ENCODE data around the gene RAPGEF4. TPM values are rescaled to one million over a fixed set of nuclear protein-coding genes. Genes with fewer than 3 reads are reported as not detected.
A peak's percentile ranks its signal among the peaks of the same experiment; 100 is the strongest.

Gene RAPGEF4
- total RNA-seq, 4 donors from 2014 or later = 2.8 to 73.4 (median 6.9) TPM

DNA sequence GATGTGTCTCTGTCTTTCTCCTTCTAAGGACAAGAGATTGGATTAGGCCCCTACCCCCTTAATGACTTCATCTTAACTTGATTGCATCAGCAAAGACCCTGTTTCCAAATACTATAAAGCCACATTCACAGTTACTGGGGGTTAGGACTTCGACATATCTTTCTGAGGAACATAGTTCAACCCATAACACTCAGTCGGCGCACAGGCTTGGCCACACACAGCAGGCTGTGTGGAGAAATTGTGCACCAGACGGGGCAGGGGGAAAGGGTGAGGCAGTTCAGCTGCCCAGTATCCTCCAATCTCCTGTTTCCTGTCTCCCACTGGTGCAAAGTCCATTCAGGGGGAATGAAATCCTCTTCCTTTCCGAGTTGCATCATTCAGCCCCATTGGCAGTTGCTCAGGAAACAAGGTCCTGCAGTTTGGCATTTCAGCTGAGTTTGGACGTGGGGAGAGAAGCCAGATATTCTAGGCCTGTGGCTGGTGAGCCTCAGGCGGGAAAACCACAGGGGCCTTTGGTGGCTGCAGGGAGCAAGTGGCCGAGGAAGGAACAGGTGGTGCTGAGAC is 9.4 kb upstream of the RAPGEF4 start:
- Histone ChIP-seq H3K27ac (no peak overlapping the region), H3K27me3 (no peaks in the 10 kb centered on the region), H3K9me3 (no peaks in the 10 kb centered on the region), H3K4me1 (peaks cover 0 to 4% (median 0%) of the 10 kb centered on the region in 4 donors), H3K4me3 (no peak overlapping the region), H3K36me3 (no peaks in the 10 kb centered on the region)
- no peak for DNase-seq
- no peak for TF ChIP-seq CTCF (IDR thresholded peaks at IDR 0.05)
- no peak for TF ChIP-seq POLR2A (IDR thresholded peaks at IDR 0.05)

GRCh38 chr2:172730411-172730810 is 5.2 kb upstream of the RAPGEF4 start:
- no peaks in the 10 kb centered on the region for H3K9me3 ChIP-seq
- H3K36me3 ChIP-seq = no peaks in the 10 kb centered on the region
- peaks cover 0 to 10% (median under 1%) of the 10 kb centered on the region in 4 donors for H3K4me1 ChIP-seq
- TF ChIP-seq POLR2A (IDR thresholded peaks at IDR 0.05) (no peak), CTCF (IDR thresholded peaks at IDR 0.05) (no peak)
- peaks cover 0 to 16% of the 10 kb centered on the region in 2 donors for H3K27me3 ChIP-seq
- no peak overlapping the region for H3K27ac ChIP-seq
- no peak for DNase-seq
- no peak overlapping the region for H3K4me3 ChIP-seq

DNA sequence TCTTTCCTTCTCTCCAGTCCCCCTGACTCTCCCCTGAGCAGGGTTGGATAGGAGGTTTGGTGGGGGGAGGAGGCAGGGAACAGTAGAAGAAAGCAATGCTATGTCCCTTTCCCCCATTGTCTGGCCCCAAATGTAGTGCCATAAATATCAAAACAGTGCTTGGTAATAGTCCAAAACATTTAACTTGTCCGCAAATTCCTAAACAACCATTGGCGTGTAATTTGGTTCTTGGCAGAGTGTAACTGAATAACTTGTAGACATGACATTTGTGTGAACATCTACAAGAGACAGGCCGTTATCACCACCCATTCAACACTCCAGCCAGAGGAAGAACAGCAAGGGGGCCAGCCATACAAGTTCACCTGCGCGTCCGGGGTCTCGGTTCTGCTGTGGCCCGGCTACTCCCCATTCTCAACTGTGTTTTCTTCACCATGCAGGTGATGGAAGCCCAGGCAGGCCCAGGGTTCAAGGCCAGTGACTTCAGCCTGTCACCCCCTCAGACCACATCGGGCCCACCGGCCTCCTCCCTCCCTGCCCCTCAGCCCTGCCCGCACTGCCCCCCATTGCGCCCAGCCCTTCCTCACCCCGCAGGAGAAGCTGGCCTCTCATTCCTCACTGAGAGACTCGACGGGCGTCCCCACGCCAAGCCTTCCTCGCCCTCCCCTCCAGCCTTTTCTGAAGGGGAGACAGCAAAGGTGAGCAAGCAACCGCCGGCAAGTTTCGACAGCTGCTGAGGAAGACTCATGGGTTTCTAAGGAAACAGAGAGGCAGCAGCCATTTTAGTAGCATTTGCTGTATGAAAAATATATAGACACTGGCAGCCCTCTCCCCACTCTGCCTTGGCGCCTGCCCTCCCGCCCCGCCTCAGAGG is 699 bp upstream of the RAPGEF4 start:
- H3K9me3 ChIP-seq = no peaks in the 10 kb centered on the region
- peaks cover 0 to 17% (median 3%) of the 10 kb centered on the region in 4 donors for H3K4me1 ChIP-seq
- TF ChIP-seq POLR2A (IDR thresholded peaks at IDR 0.05) (no peak), CTCF (IDR thresholded peaks at IDR 0.05) (no peak)
- H3K36me3 ChIP-seq = no peaks in the 10 kb centered on the region
- H3K4me3 ChIP-seq = peak overlapping the region; percentile 6 to 57 (median 42)
- DNase-seq = no peak
- no peak overlapping the region for H3K27ac ChIP-seq
- H3K27me3 ChIP-seq = peaks cover 0 to 24% of the 10 kb centered on the region in 2 donors

GRCh38 chr2:172736424-172737174 is 954 bp downstream of the RAPGEF4 start:
- no peak overlapping the region for H3K27ac ChIP-seq
- H3K4me1 ChIP-seq = peaks cover 0 to 17% (median 3%) of the 10 kb centered on the region in 4 donors
- H3K9me3 ChIP-seq = no peaks in the 10 kb centered on the region
- no peak for DNase-seq
- peak overlapping the region in 2 of 4 donors; percentile 31 to 57 for H3K4me3 ChIP-seq
- TF ChIP-seq POLR2A (IDR thresholded peaks at IDR 0.05) (no peak), CTCF (IDR thresholded peaks at IDR 0.05) (no peak)
- peaks cover 0 to 24% of the 10 kb centered on the region in 2 donors for H3K27me3 ChIP-seq
- H3K36me3 ChIP-seq = no peaks in the 10 kb centered on the region

DNA sequence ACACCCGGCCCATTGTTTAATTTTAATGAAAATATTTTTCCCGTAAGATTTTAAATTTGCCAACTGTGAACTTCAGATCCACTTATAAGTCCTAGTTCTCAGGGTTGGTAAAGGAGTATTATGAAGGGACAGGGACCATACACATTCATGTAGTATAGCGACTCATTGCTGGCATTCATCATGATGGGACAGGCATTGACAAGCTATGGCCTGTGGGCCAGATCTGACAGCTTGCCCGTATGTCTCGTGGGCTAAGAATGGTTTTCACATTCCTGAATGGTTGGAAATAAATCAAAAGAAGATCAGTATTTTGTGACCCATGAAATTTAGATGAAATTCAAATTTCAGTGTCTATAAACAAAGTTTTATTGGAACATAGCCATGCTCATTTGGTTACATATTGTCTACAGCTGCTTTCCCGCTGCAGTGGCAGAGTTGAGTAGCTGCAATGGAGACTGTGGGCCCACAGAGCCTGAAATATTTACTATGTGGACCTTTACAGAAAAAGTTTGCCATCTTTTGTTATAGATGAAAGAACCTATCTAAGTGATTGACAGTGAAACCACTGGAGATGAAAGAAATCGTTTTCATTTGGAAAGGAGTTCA is 4.1 kb downstream of the RAPGEF4 start:
- TF ChIP-seq CTCF (IDR thresholded peaks at IDR 0.05) (no peak), POLR2A (IDR thresholded peaks at IDR 0.05) (no peak)
- no peaks in the 10 kb centered on the region for H3K36me3 ChIP-seq
- no peak for DNase-seq
- peaks cover 0 to 17% (median 3%) of the 10 kb centered on the region in 4 donors for H3K4me1 ChIP-seq
- H3K27me3 ChIP-seq = peaks cover 0 to 15% of the 10 kb centered on the region in 2 donors
- no peaks in the 10 kb centered on the region for H3K9me3 ChIP-seq
- no peak overlapping the region for H3K4me3 ChIP-seq
- no peak overlapping the region for H3K27ac ChIP-seq

All from Peyer's patch (tissue), 4 donors.